DMS53 treated with DMSO at 0.1 percent for 48 hours (cell line): Measurements from ENCODE around the gene THAP2.
"Not testable (repeated sequence)": the region's sequence is repeated elsewhere in the genome, so short reads cannot be mapped to it uniquely, and the experiment has no call there.

Experiments
- DNase-seq: peaks from one replicate; lab custom pipeline; 2025; ENCODE audit not compliant: unreplicated experiment; lab: John Stamatoyannopoulos, UW

THAP2 gene

DNA sequence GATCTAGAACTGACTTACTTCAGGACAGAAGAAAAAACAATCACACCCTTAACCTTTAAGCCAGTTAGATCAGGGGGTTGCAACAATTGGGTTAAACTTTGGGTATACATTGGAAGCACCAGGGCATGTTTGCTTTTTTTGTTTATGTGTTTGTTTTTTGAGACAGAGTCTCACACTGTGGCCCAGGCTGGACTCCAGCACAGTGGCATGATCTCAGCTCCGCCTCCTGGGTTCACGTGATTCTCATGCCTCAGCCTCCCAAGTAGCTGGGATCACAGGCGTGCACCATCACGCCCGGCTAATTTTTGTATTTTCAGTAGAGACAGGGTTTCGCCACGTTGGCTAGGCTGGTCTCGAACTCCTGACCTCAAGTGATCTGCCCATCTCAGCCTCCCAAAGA is 38.1 kb downstream of the THAP2 start:
- not testable (repeated sequence) for DNase-seq

DNA sequence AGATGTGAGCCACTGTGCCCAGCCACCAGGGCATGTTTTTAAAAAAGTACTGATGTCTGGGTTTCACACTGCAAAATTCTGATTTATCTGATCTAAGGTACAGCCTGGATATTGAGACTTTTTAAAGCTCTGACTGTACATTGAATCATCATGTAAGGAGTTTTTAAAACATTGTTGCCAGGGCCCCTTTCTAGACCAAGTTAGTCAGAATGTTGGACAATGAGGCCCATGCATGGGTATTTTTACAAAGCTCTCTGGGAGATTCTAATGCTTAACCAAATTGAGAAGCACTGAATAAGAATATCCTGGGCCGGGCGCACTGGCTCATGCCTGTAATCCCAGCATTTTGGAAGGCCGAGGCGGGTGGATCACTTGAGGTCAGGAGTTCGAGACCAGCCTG is 38.5 kb downstream of the THAP2 start:
- DNase-seq = no peak

DNA sequence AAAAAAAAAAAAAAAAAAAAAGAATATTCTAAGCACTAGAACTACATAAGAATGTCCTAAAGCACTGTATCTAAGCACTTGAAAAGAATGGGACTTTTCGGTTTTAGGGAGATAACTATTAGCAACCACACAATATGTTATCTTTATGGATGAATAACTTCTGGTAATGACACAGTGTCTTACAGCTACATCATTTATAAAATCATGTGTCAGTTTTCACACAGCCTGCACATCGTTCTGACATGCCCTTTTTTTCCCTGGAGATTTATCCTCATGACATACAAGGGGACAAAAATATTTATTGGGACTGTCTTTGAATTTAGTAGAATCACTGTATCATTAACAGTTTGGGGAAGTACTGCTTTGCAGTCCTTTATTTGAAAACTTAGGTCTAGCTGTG is 39.1 kb downstream of the THAP2 start:
- DNase-seq = no peak

DNA sequence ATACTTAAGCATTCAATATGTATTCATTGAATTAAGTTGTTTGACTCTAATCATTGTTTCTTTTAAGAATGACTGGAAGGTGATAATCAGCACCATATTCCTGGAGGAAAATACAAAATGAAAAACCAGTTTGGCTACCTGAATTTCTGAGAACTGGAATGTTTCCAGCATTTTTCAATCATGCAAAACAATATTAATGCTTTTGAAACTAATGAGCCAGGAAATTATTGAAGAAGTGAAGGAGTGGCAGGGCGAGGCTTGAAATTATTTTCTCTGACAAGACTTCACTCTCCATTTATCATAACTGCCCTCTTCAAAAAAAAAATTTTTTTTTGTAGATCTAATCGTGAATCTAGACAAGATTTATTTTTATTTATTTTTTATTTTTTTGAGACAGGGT is 40.8 kb downstream of the THAP2 start:
- no peak for DNase-seq

DNA sequence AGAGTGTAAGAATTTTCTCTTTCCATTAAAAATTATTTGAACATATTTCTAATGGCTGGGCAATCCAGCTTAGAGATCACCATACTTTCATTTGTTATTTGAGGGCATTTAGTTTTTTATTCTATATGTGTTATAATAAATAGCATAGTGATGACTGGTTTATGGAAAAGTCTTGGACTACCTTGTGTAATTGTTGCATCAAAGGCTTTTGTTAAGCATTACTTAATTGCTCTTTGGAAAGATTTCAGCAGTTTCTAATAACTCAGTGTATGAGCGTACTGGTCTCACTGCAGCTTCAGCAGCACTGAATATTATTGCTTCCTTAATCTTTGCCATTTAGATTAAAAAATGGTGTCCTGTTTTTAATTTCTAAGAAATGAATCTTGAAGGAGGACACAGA is 44.6 kb downstream of the THAP2 start:
- DNase-seq = no peak

DNA sequence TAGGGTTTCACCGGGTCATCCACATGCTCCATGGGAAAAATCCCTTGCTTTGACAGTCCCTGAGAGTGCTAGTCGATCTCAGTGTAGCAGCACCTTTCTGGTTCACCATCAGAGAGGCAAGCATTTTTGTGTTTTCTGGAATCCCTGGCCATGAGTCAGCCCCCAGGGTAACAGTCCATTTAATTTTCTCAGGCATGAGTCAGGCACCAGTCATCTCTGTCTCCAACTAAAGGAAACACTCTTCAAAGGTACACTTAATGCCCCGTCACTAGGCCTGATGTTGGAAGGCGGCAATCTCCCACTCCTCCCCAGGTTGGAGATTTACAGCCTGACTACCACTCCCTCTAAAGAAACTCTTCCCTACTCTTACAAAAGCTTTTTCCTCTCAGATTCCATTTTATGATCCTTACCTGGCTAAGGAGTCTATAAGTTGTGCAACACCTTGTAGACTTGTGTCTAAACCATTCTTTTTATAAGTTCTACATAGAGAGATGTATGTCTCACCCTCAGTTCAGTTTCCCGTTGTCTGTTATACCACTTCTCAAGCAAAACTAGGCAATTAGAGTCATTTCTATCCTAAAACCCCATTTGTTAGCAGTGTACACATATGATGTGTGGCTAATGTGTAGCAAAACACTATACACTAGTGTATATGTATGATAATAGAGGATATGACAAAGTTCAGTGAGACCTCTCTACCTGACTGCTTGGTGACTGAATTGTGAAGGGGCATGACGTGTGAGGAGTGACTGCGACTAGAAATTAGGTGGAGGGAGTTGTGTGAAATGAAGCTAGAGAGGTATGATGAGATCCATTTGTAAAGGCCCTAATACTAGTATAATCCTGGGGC is 46.4 kb downstream of the THAP2 start:
- no peak for DNase-seq

DNA sequence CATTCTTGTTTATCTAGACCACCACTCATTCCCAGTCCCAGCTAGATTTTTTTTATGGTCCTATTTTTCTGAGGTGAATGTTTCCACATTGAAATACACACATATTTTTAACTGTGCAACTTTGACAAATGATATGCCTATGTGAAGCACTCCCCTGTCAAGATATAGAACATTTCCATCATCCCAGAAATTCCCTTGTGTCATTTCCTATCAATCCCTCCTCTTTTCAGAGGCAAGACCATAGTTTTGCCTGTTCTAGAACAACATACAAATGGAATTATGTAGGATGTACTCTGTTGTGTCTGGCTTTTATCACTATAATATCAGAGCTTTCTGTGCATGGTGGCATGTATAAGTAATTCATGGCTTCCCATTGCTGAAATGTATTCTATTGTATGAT is 54.5 kb downstream of the THAP2 start:
- DNase-seq = no peak

DNA sequence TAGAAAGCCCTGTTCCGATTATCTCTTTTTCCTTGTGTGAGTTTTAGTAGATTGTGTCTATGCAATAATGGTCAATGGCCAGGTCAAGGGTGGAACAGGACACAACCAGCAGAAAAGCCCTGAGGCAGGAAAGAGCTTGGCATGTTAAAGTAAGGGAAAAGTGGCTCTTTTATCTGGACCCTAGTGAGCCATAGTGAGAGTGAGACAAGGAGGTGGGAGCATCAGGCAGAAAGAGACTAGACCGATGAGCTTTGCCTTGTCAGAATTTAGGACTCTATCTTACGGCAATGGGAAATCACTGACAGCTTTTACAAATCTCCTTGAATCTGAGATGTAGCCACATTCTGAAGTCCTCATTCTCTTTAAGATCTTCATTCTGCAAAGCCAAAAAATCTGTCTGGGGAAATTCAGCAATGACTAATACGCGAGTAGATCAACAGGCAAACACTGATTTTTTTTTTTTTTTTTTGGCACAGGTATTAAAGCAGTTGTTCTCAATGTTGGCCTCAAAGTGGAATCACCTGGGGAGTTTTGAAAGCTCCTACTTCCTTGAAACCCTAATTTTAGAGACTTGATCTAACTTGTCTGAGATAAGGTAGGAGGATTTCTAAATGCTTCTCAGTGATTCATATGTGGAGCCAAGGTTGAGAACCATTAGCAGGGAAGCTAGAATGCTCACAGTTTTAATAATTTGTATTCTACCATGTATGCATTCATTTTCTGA is 55.7 kb downstream of the THAP2 start:
- DNase-seq = no peak

DNA sequence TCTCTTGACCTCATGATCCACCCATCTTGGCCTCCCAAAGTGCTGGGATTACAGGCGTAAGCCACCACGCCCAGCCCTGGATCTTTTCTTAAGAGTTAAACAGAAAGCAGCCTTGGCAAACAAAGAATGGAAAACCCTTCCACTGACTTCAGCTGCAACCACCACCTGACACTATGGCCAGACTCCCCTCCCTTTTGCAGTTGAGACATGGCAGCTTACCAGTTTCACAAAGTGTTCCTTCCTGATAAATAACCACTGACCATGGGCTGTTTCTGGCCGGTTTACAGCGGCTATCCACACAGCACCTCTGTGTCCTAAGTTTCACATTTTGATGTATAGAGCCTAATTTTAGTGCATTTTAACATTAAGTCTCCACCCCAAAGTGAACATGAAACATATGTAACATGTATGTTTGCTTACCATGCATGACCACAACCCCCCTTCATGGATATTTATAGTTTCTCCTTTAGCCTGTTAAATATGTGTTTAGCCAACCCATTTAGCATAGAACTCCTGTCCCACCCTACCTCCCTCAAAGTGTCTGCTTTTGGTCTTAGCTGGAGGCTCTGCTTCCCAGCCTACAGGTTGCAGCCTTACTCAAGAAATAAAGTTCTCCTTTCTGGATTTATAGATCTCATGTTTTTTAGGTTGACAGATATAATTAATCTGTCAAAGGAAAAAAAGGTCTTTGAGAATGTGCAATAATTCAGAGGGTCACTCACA is 57.8 kb downstream of the THAP2 start:
- DNase-seq = no peak

DNA sequence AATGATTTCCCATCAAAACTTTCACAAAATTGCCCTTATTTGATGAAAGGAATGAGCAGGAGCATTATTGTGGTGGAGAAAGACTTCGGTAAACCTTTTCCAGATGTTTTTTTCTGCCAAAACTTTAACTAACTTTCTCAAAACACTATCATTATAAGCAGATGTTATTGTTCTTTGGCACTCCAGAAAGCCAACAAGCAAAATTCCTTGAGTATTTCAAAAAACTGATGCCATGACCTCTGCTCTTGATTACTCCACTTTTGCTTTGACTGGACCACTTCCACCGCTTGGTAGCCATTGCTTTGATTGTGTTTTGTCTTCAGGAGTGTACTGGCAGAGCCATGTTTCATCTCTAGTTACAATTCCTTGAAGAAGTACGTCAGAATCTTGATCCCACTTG is 60.9 kb downstream of the THAP2 start:
- no peak for DNase-seq

DNA sequence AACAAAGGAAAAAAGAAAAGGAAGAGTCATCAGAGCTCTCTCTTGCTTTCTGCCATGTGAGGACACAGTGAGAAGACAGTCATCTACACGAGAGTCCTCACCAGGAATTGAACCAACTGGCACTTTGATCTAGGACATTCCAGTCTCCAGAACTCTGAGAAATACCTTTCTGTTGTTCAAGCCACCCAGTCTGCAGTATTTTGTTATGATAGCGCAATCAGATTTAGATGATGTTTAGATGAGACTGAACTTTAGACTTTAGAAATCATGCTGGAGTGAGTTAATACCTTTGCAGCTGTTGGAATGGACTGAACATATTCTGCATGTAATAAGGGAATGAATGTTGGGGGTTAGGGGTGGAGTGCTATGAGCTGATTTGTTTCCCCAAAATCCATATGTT is 62.4 kb downstream of the THAP2 start:
- DNase-seq = no peak

DNA sequence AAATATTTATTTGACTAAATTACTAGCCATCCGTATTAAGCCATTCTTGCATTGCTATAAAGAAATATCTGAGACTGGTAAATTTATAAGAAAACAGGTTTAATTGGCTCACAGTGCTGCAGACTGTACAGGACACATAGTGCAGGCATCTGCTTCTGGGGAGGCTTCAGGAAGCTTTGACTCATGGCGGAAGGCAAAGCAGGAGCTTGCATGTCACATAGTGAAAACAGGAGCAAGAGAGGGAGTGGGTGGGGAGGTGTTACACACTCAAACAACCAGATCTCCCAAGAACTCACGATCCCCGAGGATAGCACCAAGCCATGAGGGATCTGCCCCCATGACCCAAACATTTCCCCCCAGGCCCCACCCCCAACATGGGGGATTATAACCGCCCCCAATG is 63.9 kb downstream of the THAP2 start:
- no peak for DNase-seq
